ENCODE data around the gene SAMD11. TPM values are rescaled to one million over a fixed set of nuclear protein-coding genes. Genes with fewer than 3 reads are reported as not detected.
"Not testable (repeated sequence)": the region's sequence is repeated elsewhere in the genome, so short reads cannot be mapped to it uniquely, and the experiment has no call there.

SAMD11 gene
- total RNA-seq, 8 experiments from 2014 or later = 0.29 to 30.4 (median 3.2) TPM

DNA sequence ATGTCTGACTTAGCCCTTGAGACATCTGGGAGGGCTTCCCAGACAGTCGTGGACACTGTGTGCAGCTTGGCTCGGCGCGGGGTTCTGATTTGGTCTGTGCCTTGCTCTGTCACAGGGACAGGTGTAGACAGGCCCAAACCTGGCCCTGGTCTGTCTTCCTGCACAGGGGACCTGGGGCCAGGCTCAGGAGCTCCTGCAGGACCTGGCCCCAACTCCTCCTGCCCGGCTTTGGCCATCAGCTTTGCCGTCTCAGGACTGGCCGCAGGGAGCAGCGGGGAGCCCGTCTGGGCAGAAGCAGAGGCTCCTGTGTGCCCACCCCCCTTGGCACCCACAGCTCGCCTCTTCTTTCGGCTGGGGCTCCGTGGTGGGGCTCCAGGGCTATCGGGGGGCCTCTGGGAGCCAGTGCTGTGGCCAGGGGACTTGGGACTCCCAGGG lies 56.4 kb downstream of the SAMD11 start:
- Histone ChIP-seq H3K27ac (no peak overlapping the region), H3K4me3 (no peak overlapping the region), H3K4me1 (replicated peaks in 1 of 2) (peaks cover 0 to 22% of the 10 kb centered on the region in 2 donors)
- ATAC-seq (replicated peaks in 6 of 8) = no peak
- 70 to 86% (median 80%) methylated on average over 2 to 4 of the region's 13 CpGs; no CpG with 5 or more reads in 7 of the 10 experiments for WGBS, 10 experiments
- in situ Hi-C loops (cut with MboI; ENCODE audit: low pct_unique_long_range_greater_than_20kb in 2 of 9, low sequenced_read_pairs in 9 of 9, unreplicated experiment in 9 of 9) = no loop called here

DNA sequence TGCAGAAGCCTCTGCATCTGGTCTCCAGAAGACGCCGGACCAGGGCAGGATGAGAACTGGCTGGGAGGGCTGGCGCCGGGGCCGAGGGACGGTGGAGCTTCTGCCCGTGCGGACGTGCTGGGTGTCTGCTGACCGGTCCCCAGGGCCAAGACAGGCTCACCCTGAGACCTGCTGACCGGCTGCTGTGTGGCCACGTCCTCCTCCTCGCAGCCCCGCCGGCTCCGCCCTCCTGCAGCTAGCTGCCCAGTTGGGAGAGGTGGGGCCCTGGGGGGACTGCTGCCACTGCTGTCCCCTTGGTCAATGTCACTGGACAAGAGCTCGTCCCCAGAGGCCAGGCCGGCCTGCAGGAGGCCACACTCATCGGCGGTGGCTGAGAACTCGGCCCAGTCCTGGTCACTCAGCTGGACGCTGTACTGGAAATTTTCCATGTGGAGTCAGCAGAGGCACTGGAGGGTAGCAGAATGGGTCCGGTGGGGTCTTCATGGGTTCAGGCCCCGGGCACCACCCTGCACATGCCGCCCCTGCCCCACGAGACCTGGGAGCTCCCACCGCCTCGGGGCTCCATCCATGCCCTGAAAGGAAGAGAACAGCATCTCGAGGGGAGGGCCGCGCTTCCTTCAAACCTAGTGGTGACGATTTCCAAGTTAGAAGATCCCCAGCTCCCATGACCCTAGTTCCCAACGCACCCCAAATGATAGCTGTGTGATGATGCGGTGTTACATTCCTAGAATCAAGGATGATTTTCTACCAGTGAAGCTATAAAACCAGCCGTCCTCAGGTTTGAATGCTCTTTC lies 57.1 kb downstream of the SAMD11 start:
- no peak overlapping the region for H3K4me3 ChIP-seq
- peak overlapping the region in 1 of 2 donors; percentile 28 for H3K27ac ChIP-seq
- H3K4me1 ChIP-seq (replicated peaks in 1 of 2) = peaks cover 0 to 20% of the 10 kb centered on the region in 2 donors
- in situ Hi-C loops (cut with MboI; ENCODE audit: low pct_unique_long_range_greater_than_20kb in 2 of 9, low sequenced_read_pairs in 9 of 9, unreplicated experiment in 9 of 9) = no loop called here
- peak in 7 of 8 experiments; percentile 7 to 53 (median 26) for ATAC-seq (replicated peaks in 6 of 8)
- 20 to 94% (median 58%) methylated on average over 1 to 20 of the region's 35 CpGs; no CpG with 5 or more reads in 6 of the 10 experiments for WGBS, 10 experiments

DNA sequence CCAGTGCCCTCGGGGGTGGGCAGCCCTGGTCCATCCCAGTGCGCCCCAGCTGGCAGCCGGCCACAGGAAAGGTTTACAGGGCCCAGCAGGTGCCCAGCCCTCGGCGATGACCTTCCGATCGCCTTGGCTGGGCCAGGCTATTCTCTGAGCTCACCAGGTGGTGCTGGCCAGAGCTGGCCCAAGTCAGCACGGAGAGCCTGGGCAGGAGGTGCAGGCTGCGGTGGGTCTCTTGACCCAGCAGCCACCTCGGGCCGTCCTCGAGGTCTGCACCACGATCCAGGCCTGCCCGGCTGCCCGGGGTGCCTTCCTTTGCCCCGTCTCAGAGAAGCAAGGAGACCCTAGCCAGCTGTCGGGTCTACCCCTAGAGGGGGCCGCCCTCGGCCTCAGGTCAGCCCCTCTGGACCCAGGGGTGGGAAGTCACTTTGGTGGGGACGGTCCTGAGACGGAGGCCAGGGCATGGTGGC lies 57.8 kb downstream of the SAMD11 start:
- Histone ChIP-seq H3K27ac (no peak overlapping the region), H3K4me3 (no peak overlapping the region), H3K4me1 (replicated peaks in 1 of 2) (peaks cover 0 to 14% of the 10 kb centered on the region in 2 donors)
- WGBS, 10 experiments = 60 to 76% (median 65%) methylated on average over 2 to 14 of the region's 21 CpGs; no CpG with 5 or more reads in 5 of the 10 experiments
- ATAC-seq (replicated peaks in 6 of 8) = peak in 1 of 8 experiments; percentile 2
- in situ Hi-C loops (cut with MboI; ENCODE audit: low pct_unique_long_range_greater_than_20kb in 2 of 9, low sequenced_read_pairs in 9 of 9, unreplicated experiment in 9 of 9) = no loop called here

DNA sequence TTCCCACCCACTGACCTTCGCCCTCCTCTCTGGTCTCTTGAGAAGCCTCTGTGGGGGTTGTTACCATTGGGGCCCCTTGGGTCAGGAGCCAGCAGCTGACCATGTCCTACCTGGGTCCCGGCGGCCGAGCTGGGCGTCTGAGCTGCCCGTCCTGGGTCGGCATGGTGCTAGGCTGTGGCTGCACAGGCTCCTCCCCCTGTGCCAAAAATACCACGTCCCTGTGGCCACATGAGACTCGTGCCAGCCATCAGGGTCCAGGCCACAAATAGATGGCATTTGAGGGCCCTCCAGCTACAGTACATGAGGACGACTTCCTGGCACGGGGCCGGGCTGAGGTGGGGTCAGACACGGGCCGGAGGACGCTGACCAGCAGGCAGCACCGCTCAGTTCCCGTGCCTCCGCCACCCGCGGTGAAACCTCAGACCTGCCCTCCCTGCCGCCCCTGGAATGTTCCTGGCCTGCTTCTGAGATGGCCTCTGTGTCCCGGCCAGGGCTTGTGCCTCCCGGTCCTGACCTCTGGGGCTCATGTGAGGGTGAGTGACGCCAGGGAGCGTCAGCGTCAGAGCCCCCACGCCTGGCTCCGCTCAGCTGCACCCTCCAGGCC lies 58.3 kb downstream of the SAMD11 start, which contains the start of gene PERM1:
Gene PERM1 (minus strand): TSS at position 139 of the 604 bp plus-strand sequence. CDS start 1,064 bp downstream, outside the sequence.
- Histone ChIP-seq H3K4me3 (no peak within 1 kb of the TSS), H3K4me1 (replicated peaks in 1 of 2) (peaks cover 0 to 14% of the 10 kb centered on the region in 2 donors), H3K27ac (peak within 1 kb of the TSS in 1 of 2 donors; percentile 28)
- in situ Hi-C loops (cut with MboI; ENCODE audit: low pct_unique_long_range_greater_than_20kb in 2 of 9, low sequenced_read_pairs in 9 of 9, unreplicated experiment in 9 of 9) = no loop called here
- 23 to 60% (median 41%) methylated on average over 2 to 17 of the region's 28 CpGs; no CpG with 5 or more reads in 4 of the 10 experiments for WGBS, 10 experiments
- ATAC-seq (replicated peaks in 6 of 8) = peak in 1 of 8 experiments; percentile 1

DNA sequence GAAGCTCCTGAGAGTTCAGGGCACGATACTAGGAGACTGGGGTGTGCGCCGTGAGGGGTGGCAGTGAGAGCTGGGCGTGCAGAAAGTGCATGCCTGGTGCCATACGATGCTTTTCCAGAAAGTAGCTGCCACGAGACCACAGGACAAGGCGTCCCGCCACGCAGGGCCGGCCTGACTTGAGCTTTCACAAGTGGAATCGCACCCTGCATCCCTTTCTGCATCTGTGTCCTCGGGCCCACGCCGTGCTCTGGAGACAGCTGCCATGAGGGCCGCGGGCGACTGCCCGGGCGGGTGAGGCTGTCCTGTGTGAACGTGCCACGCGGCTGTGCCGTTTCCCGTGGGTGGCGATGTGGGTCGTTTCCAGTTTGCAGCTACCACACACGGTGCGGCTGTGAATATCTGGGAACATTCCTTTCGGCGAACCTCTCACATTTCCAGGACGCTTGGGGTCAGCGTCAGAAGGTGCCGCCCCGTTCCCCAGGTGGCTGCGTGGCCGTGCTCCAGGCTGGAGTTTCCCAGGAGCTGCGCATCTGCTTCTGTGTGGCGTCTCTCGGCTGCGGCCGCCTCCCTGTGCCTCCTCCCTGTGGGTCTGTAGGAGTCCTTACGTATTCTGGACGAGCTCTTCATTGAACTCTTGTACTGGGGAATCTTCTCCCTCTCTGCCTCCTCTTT lies 59.2 kb downstream of the SAMD11 start:
- in situ Hi-C loops (cut with MboI; ENCODE audit: low pct_unique_long_range_greater_than_20kb in 2 of 9, low sequenced_read_pairs in 9 of 9, unreplicated experiment in 9 of 9) = no loop called here
- H3K4me1 ChIP-seq (replicated peaks in 1 of 2) = peaks cover 0 to 14% of the 10 kb centered on the region in 2 donors
- no peak for ATAC-seq (replicated peaks in 6 of 8)
- no peak overlapping the region for H3K27ac ChIP-seq
- H3K4me3 ChIP-seq = no peak overlapping the region
- WGBS, 10 experiments = 25 to 93% (median 57%) methylated on average over 2 to 13 of the region's 43 CpGs; no CpG with 5 or more reads in 1 of the 10 experiments

DNA sequence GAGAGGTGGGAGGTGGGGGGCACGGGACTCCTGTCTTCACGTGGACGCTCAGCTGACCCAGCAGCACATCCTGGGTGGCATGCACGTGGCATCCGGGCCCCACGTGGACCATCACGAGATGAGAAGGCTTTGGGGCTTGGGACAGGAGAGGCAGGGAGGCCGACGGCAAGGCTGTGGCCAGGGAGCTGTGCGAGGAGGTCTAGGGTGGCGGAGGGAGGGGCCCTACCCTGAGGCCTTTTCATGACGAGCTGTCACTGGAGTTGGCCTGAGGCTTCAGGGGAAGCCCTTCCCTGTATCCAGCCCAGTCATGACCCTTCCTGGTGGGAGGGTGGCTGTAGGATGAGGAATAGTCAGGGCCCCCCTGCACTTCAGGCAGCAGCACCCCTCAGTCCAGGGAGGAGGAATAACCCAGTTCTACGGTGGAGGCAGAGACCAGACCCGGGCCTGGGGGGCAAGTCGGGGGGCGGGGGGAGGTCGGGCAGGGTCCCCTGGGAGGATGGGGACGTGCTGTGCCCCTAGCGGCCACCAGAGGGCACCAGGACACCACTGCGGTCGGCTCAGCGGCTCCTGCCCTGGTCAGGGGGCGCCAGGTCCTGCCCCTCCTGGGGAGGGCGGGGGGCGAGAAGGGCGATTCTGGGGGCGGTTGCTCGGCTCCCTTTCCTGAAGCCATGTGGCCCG lies 60.2 kb downstream of the SAMD11 start:
- no peak overlapping the region for H3K27ac ChIP-seq
- WGBS, 10 experiments = 0 to 23% (median 2%) methylated on average over 1 to 15 of the region's 29 CpGs; no CpG with 5 or more reads in 3 of the 10 experiments
- ATAC-seq (replicated peaks in 6 of 8) = peak; percentile 43 to 91 (median 68)
- peaks cover 0 to 14% of the 10 kb centered on the region in 2 donors for H3K4me1 ChIP-seq (replicated peaks in 1 of 2)
- H3K4me3 ChIP-seq = peak overlapping the region; percentile 9 to 21 (median 17)
- in situ Hi-C loops (cut with MboI; ENCODE audit: low pct_unique_long_range_greater_than_20kb in 2 of 9, low sequenced_read_pairs in 9 of 9, unreplicated experiment in 9 of 9) = no loop called here

DNA sequence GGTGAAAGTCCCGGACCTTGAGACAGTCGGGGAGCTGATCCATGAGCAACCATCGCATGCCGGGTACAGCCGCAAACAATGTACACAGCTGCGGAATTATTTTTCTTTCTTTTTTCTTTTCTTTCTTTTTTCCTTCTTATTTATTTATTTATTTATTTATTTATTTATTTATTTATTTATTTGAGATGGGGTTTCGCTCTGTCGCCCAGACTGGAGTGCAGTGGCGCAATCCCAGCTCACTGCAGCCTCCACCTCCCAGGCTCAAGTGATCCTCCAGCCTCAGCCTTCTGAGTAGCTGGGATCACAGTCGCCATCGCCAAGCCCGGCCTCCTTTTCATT lies 60.7 kb downstream of the SAMD11 start:
- peak in 2 of 8 experiments; percentile 20 to 53 for ATAC-seq (replicated peaks in 6 of 8)
- WGBS, 10 experiments = 0 to 68% (median 36%) methylated on average over 1 to 12 of the region's 12 CpGs; no CpG with 5 or more reads in 1 of the 10 experiments
- in situ Hi-C loops (cut with MboI; ENCODE audit: low pct_unique_long_range_greater_than_20kb in 2 of 9, low sequenced_read_pairs in 9 of 9, unreplicated experiment in 9 of 9) = no loop called here
- Histone ChIP-seq H3K4me3 (peak overlapping the region; percentile 9 to 21 (median 17)), H3K4me1 (replicated peaks in 1 of 2) (peaks cover 0 to 14% of the 10 kb centered on the region in 2 donors), H3K27ac (no peak overlapping the region)

DNA sequence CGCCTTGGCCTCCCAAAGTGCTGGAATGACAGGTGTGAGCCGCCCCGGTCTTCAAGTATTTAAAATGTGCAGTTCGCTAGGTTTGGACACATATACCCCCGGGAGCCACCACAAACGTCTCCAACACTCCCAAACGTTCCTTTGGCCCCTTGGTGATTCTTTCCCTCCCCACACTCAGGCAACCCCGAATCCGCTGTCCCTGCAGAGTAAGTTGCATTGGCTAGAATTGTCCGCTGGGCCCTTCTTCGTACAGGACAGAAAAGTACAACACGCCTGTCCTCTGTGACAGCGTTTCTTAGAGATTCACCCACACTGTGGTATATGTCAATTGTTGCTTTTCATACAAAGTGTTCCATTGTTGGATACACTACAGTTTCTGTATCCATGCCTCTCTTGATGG lies 61.4 kb downstream of the SAMD11 start:
- no peak overlapping the region for H3K4me3 ChIP-seq
- WGBS, 10 experiments = 40 to 80% (median 68%) methylated on average over 1 to 13 of the region's 13 CpGs; no CpG with 5 or more reads in 2 of the 10 experiments
- no peak overlapping the region for H3K27ac ChIP-seq
- in situ Hi-C loops (cut with MboI; ENCODE audit: low pct_unique_long_range_greater_than_20kb in 2 of 9, low sequenced_read_pairs in 9 of 9, unreplicated experiment in 9 of 9) = no loop called here
- H3K4me1 ChIP-seq (replicated peaks in 1 of 2) = peaks cover 0 to 14% of the 10 kb centered on the region in 2 donors
- no peak for ATAC-seq (replicated peaks in 6 of 8)

DNA sequence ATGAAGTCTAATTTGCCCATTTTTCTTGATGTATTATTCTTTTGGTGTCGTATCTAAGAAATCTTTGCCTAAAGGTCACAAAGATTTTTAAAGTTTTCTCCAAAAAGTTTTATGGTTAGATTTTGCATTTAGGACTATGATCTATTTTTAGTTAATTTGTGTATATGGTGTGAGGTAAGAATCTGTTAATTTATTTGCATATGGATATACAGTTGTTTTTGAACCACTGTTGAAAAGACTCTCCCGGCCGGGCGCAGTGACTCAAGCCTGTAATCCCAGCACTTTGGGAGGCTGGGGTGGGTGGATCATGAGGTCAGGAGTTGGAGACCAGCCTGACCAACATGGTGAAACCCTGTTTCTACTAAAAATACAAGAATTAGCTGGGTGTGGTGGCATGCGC lies 64.3 kb downstream of the SAMD11 start:
- ATAC-seq (replicated peaks in 6 of 8) = peak in 2 of 8 experiments; percentile 89 to 90
- in situ Hi-C loops (cut with MboI; ENCODE audit: low pct_unique_long_range_greater_than_20kb in 2 of 9, low sequenced_read_pairs in 9 of 9, unreplicated experiment in 9 of 9); H3K4me3 ChIP-seq; H3K4me1 ChIP-seq (replicated peaks in 1 of 2); H3K27ac ChIP-seq: not testable (repeated sequence)
- WGBS, 10 experiments = 16 to 93% (median 54%) methylated on average over 2 to 5 of the region's 5 CpGs; no CpG with 5 or more reads in 1 of the 10 experiments

DNA sequence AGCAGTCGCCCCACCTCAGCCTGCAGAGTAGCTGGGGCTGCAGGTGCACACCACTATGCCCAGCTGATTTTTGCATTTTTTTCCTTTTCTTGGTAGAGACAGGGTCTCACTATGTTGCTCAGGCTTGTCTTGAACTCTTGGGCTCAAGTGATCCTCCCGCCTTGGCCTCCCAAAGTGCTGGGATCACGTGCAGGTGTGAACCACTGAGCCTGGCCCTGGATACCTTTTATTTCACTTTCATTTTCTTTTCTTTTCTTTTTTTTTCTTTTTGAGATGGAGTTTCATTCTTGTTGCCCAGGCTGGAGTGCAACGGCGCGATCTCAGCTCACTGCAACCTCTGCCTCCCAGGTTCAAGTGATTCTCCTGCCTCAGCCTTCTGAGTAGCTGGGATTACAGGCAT lies 67.6 kb downstream of the SAMD11 start:
- ATAC-seq (replicated peaks in 6 of 8); H3K4me3 ChIP-seq; in situ Hi-C loops (cut with MboI; ENCODE audit: low pct_unique_long_range_greater_than_20kb in 2 of 9, low sequenced_read_pairs in 9 of 9, unreplicated experiment in 9 of 9); H3K27ac ChIP-seq: not testable (repeated sequence)
- WGBS, 10 experiments = 81 to 100% (median 88%) methylated on average over 1 to 6 of the region's 6 CpGs; no CpG with 5 or more reads in 1 of the 10 experiments
- peaks cover 6 to 12% of the 10 kb centered on the region in 2 donors for H3K4me1 ChIP-seq (replicated peaks in 1 of 2)

DNA sequence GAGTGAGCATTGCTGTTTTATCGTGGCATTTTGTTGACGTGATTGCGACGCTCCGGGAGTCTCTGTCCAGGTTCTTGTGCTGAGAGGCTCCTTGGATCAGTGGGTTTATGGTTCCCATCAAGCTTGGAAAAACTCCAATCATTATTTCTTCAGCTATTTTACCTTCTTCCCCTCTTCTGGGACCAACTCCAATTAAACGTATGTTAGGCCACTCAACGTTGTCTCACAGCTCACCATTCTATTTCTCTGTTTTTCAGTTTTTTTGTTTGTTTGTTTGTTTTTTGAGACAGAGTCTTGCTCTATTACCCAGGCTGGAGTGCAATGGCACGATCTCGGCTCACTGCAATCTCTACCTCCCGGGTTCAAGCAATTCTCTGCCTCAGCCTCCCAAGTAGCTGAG lies 68.2 kb downstream of the SAMD11 start:
- Histone ChIP-seq H3K27ac (no peak overlapping the region), H3K4me3 (no peak overlapping the region), H3K4me1 (replicated peaks in 1 of 2) (peaks cover 6 to 14% of the 10 kb centered on the region in 2 donors)
- ATAC-seq (replicated peaks in 6 of 8) = no peak
- in situ Hi-C loops (cut with MboI; ENCODE audit: low pct_unique_long_range_greater_than_20kb in 2 of 9, low sequenced_read_pairs in 9 of 9, unreplicated experiment in 9 of 9) = no loop called here
- 71 to 97% (median 92%) methylated on average over 3 to 10 of the region's 10 CpGs for WGBS, 10 experiments

DNA sequence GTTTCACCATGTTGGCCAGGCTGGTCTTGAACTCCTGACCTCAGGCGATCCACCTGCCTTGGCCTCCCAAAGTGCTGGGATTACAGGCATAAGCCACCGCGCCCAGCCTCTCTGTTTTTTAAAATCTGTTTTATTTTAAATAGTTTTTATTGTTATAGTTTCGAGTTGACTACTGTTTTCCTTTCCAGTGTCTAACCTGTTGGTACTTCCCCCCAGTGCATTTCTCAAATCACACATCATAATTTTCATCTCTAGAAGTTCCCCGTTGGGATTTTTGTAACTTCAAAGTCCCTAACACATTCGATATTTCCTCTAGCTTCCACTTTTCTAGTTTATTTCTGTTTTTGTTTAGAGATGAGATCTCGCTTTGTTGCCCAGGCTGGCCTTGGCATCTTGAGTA lies 68.6 kb downstream of the SAMD11 start:
- no peak for ATAC-seq (replicated peaks in 6 of 8)
- in situ Hi-C loops (cut with MboI; ENCODE audit: low pct_unique_long_range_greater_than_20kb in 2 of 9, low sequenced_read_pairs in 9 of 9, unreplicated experiment in 9 of 9) = no loop called here
- no peak overlapping the region for H3K4me3 ChIP-seq
- peaks cover 11 to 19% of the 10 kb centered on the region in 2 donors for H3K4me1 ChIP-seq (replicated peaks in 1 of 2)
- no peak overlapping the region for H3K27ac ChIP-seq
- 67 to 100% (median 89%) methylated on average over 1 to 7 of the region's 7 CpGs for WGBS, 10 experiments

All from motor neuron (in vitro differentiated cells).